ENCODE data around the gene NAPB.

The NAPB gene

DNA sequence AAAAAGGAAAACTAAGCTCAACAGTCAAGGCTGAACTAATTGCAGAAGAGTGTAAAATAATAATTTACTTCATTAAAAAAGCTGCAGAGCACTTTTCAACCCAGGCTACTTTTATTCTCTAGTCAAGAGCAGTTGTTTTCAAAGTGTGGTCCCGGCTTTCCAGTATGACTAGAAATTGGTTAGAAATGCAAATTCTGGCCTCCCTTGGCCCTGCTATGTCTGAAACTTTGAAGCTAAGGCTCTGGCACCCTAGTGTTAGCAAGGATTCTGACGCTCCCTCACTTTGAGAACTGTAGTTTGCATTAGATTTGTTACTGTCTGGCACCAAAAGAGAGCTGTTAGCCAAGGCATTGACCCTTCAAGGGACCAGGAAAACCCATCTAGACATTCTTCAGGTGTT lies 80.2 kb downstream of the NAPB start:
- DNase-seq: no peak

DNA sequence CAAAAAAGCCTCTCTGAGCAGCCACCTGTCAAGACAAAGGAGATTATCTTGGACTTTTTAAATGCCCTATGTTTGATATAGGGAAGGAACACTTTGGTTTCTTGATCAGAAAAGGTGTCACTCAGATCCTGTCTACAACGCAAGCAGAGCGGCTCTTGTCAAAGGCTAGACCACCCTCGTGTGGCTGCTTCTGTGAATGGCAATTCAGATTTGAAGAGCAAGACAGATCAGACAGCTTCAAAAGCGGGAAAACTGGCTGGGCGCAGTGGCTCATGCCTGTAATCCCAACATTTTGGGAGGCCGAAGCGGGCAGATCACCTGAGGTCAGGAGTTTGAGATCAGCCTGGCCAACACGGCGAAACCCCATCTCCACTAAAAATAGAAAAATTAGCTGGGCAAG lies 80.8 kb downstream of the NAPB start:
- DNase-seq: peak; percentile 22 to 72

DNA sequence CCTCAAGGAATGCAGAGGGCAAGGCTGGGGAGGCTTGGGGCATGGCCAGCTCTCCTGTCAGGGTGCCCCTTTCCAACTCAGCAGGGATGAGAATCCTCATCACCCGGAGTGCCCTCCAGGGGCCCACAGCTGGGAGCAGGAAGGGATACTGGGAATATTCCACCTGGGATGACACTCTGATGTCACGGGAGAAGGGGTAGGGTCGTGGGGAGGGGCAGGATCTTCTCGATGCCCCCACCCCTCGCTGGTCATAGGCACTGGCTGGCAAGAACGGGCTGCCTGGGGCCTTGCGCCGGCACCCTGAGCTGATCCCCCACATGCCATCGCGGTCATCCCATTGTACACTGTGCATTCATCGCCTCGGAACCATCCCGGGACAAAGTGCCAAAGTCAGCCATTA lies 81.3 kb downstream of the NAPB start:
- DNase-seq: no peak

DNA sequence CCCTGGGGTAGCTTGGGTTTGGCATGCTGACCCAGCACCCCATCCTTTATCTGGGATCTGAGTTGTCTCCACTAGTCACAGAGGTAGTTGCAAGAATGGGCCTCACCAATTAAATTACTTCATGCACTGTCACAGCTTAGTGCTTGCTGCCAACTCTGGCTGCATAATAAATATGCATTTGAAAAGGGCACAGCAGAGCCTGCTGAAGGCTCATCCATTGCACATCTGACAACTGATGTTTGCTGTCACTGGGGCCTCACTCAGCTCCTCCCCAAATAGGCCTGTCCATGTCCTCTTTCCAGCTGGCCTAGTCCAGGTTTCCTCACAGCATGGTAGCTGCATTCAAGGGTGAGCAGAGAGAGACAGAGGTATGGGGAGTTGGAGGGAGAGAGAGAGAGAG lies 84.0 kb downstream of the NAPB start:
- no peak for DNase-seq

DNA sequence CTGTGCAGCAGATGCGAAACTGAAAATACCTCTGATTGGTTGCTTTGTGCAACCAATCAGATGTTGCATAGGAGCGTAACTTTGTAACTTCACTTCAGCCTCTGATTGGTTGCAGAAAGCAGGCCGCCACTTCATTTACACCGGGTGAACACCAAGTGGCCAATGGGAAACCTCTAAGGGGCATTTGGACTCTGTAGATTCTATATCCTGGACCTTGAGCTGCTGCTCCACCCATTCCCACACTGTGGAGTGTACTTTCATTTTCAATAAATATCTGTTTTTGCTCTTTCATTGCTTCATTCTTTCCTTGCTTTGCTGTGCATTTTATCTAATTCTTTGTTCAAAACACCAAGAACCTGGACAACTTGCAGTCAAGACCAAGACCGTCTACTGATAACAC lies 84.8 kb downstream of the NAPB start:
- DNase-seq: no peak

DNA sequence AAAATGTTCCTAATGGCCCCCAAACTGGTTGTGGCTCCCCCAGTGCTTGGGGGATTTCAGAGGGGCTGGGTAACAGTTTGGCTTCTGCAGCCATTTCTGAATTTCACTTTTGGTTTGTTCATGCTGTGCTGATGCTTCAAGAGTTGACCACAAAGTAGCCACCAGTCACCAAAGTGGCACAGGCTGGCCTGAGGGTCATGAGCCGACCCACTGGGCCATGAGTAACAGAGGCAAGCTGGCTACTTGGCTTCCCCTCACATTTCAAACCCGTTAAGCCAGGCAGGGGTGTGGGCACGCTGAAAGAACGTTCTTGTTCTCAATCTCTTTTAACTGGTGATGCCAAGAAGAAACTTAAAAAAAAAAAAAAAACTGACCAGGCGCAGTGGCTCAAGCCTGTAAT lies 85.8 kb downstream of the NAPB start:
- no peak for DNase-seq

DNA sequence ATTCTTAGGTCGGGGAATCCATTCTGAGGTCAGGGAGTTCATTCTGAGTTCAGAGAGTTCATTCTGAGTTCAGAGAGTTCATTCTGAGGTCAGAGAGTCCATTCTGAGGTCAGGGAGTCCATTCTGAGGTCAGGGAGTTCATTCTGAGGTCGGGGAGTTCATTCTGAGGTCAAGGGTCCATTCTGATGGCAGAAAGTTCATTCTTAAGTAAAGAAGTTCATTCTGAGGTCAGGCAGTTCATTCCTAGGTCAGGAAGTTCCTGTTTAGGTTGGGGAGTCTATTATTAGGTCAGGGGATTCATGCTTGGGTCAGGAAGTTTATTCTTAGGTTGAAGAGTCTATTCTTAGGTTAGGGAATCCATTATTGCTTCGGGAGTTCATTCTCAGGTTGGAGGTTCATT lies 87.2 kb downstream of the NAPB start:
- DNase-seq: peak in 1 of 2 experiments; percentile 13

DNA sequence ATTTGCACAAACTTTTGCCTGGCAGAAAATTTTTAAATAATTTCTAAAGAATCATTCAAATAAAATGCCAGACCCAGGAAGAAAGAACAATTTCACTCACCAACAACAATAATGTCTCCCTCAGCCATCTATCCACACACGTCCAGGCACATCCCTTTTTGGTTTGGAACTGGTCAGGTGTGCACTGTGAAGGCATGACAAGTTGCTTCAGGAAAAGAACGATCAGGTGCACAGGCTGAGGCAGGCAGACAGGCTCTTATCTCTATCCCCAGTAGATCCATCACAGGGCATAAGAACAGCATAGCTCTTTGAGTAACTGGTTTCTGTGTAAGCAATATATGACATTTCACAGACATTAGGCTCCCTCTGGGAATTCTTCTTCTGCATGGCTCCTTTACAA lies 88.8 kb downstream of the NAPB start:
- DNase-seq: no peak

DNA sequence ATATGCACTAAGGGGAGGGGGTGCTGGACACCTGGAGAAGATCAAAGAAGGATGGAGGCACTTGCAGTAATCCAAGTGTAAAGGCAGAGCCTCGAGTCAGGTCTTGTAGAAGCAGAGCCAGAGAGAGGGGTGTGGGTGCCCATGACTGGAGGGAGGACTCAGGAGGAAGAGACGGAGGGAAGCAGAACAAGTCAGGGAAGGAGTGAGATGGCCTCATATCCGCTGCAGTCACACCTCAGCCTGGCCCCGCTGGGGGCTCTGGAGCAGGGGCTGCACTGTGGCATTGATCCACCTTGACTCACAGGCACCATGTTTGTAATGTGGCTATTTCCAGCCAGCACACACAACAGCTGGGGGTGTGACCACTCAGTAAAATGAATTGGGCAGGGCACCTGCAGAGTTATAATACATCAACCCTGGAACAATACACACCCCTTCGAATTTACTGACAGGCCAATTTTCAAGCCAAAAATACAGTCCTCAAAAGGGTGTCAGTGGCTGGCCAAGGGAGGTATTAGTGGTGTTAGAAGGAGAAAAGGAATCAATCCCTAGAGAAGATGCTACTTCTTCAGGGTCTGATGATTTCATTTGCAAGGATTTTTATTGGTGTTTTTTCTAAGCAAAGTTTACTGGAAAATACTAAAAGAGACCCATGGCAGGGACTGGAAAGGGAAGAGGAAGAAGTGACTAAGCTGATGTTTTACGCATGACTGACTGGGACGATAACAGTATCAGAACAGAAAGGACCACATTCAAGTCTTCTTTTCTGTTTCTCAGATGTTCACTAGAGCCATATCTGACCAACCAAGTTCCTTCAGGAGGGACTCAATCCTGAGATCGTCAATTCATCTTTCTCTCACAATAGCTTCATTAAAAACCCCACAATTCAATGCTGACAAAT lies 89.6 kb downstream of the NAPB start:
- DNase-seq: no peak

DNA sequence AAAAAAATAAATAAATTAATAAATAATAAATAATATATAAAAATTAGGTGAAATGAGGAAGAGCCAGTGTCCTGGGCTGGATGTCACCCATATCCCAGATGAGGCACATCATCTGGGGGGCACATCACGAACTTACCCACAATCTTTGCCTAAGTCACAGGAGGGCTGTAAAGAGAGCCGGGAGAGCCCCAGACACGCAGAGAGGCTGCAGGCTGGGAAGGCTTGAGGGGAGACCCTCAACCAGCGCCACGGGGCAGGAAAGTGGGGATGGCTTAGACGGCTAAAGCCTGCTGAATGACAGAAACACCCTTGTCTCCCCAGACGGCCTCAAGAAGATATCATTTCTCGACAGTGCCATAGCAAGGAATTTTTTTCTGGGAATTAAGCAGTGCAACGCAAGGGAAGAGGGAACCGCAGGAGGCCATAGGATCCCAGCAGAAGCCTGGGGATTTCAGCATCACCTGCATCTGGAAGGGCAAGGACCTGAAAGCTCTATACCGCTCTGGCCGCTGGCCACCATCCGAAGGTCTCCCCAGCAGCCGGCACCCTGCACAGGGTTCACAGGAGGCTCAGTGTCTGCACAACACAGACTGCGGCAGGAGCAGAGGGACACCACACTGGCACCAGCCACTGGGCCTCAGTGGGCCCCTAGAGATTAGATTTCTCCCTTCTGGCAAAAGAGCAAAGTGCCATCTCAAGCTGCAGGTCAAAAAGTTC lies 93.5 kb downstream of the NAPB start:
- no peak for DNase-seq

DNA sequence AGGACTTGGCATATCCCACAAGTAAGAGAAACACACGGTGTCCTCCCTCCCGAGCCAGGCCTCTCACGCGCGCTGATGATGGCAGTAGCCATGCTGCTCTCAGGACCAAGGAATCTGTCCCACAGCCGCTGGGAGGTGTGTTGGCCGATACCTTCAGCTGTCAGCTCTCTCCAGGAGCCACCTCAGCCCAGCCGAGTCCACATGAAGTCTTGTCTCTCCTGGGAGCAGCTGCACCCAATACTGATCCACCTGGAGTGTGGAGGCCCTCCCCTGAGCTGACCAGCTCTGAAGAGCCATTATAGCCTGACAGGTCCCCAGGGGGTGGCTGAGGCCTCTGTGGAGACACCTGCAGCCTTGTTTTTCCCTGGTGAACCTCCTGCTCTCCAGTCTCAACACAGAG lies 94.5 kb downstream of the NAPB start:
- no peak for DNase-seq

DNA sequence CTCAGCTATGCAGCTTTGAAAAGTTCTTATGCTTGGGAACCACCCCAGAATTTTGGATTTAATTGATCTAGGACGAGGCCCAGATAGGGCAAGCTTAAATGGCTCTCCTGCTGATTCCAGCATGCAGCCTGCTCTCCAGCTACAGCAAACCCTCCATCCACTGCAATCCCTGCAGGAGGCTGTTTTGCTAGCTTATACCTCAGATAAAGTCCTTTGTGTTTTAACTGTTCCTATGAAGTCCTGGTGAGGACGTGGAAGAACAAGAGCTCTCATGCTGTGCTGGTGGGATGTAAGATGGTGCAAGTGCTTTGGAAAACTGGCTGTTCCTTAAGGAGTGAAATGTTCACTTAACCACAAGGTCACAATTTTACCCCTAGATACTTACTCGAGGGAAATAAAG lies 96.2 kb downstream of the NAPB start:
- no peak for DNase-seq

Measured in Kasumi-1 (cell line).